ENCODE data around the gene DNAJC6.
"Not testable (repeated sequence)": the region's sequence is repeated elsewhere in the genome, so short reads cannot be mapped to it uniquely, and the experiment has no call there.

Gene DNAJC6

GRCh38 chr1:65360648-65361047 is 51.3 kb downstream of the DNAJC6 start:
- DNase-seq = no peak

GRCh38 chr1:65362545-65362944 is 53.2 kb downstream of the DNAJC6 start:
- DNase-seq = no peak

GRCh38 chr1:65363484-65363883 is 54.1 kb downstream of the DNAJC6 start:
- no peak for DNase-seq

DNA sequence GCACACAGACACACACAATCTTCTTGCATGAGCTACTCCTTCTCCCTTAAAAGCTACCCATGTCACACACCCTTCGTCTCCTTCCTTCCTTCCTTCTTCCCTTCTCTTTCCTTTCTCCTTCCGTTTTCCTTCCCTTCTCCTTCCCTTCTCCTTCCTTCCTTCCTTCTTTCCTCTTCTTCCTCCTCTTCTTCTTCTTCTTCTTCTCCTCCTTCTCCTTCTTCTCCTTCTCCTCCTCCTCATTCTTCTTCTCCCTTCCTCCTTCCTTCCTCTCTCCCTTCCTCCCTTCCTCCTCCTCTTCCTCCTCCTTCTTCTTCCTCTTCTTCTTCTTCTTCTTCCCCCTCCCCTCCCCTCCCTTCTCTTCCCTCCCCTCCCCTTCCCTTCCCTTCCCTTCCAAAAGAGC is 59.1 kb downstream of the DNAJC6 start:
- DNase-seq = no peak

- DNase-seq = no peak
Measured at GRCh38 chr1:65371544-65371943, 62.2 kb downstream of the DNAJC6 start.

GRCh38 chr1:65372557-65372956 is 63.2 kb downstream of the DNAJC6 start:
- DNase-seq = no peak

- DNase-seq = no peak
Measured at GRCh38 chr1:65377496-65378246, 68.3 kb downstream of the DNAJC6 start.

GRCh38 chr1:65378247-65378946 is 69.1 kb downstream of the DNAJC6 start:
- DNase-seq = no peak

DNA sequence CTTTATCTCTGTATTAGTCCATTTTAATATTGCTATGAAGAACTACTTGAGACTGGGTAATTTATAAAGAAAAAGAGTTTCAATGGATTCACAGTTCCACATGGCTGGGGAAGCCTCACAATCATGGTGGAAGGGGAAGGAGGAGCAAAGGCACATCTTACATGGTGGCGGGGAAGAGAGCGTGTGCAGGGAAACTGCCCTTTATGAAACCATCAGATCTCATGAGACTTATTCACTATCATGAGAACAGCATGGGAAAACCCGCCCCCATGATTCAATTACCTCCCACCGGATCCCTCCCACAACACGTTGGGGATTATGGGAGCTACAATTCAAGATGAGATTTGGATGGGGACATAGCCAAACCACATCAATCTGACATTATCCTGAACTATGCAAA is 75.1 kb downstream of the DNAJC6 start:
- DNase-seq = not testable (repeated sequence)

DNA sequence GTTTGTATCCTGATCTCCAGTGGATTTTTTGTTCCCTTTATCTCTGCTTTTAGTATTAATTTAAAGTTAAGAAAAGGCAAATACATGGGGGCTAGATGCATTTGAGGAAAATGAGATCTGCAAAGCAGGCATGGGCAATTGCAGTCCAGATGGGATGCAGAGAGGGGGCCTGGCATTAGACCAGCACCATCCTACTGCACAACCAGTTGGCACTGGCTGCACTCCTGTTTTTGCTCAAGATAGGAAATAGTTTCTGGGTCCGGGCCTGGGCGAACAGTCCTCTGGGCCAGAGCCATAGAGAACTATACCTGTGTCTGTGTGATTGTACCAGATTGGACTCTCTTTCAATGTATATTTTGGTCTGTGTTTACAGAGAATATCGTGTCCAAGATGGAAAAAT is 77.1 kb downstream of the DNAJC6 start:
- DNase-seq = no peak

DNA sequence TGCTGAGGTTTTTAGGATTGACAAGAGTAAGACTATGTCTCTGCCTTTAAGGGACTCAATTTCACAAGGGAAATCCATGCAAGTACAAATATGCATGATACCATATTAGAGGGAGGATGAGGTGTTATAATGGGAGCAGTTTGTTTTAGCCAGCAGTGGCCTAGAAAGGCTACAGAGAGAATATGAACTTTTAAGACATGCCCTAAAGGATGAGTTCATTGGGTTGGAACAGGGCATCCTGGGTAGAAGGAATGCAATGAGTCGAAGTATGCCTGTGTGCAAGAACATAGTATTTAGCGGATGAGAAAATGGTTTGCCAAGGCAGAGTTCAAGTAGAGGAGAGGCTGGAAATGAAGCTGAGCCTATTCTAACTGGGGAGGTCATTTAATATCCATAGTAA is 78.5 kb downstream of the DNAJC6 start:
- no peak for DNase-seq

GRCh38 chr1:65388908-65389695 is 79.8 kb downstream of the DNAJC6 start:
- no peak for DNase-seq

- DNase-seq = no peak
Measured at GRCh38 chr1:65392497-65392896, 83.2 kb downstream of the DNAJC6 start.

DNA sequence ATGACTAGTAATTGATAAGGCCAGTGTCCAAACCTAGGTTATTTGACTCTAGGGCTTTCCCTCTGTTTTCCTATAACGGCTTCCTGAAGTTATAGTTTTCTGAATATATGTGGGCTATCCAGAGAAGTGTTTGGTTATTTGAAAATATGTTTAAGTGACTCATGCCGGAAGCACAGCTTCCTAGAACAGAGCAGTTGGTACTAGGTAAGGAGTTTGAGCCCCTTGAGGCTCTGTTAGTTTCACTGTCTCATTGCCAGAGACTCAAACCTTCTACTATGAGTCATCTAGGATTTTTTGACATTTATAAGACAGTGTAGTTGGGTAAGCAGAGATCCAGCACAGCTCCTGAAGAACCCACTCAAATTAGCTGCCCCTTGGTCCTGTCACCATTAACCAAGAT is 84.0 kb downstream of the DNAJC6 start:
- DNase-seq = no peak

DNA sequence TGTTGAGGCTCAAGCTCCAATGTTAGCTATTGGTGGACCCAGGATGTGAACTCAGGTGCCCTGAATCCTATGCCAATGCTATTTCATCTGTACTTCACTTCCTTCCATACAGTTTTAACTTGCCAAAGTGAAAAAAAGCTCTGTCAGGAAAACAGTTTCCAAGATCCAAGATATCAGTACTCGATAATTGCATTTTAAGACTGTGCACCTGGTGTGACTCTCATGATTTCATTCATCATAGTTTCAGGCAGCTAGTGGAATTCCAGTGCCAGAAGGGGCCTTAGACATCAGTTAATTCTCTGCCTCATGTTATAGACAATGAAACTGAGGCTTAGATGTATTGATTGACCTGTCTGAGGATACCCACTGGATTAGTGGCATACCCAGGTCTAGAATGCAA is 84.6 kb downstream of the DNAJC6 start:
- DNase-seq = no peak

GRCh38 chr1:65395887-65396612 is 86.7 kb downstream of the DNAJC6 start:
- DNase-seq = no peak

DNA sequence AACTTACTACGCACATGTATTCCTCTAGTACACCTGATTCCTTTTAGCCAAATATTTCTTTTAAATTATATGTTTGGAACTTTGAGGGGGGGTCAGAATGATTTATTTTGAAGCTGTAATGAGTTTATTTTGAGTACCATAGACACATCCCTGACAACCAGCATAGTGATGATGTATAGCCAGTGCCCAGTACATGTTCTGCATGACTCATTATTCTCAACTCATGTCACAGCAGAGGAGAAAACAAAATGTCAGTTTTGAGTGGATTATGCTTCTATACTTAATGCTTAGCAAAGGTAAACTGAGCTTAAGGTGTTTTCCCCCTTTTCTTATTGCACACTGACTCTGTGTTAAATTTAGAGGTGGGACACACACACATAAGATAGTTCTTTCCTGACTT is 88.7 kb downstream of the DNAJC6 start:
- DNase-seq = no peak

DNA sequence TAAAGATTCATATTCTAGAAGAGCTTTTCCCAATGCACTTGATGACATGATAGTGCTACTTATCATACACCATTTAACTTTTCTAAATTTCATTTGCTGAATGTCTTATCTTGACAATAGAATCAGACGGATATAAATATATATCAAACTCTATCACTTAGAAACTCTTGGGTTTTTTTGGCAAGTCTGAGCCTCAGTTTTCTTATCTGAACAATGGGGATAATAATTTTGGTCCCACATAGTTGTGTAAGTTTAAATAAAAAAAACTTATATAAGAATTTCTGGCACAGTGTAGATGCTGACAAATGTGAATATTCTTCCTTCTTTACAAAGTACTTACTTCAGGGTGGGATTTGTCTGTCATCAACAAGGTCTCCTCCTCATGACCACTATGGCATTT is 89.7 kb downstream of the DNAJC6 start:
- DNase-seq = no peak

GRCh38 chr1:65401612-65402011 is 92.3 kb downstream of the DNAJC6 start:
- no peak for DNase-seq

- no peak for DNase-seq
Measured at GRCh38 chr1:65404941-65405340, 95.6 kb downstream of the DNAJC6 start.

- no peak for DNase-seq
Measured at GRCh38 chr1:65407877-65408276, 98.5 kb downstream of the DNAJC6 start.

DNA sequence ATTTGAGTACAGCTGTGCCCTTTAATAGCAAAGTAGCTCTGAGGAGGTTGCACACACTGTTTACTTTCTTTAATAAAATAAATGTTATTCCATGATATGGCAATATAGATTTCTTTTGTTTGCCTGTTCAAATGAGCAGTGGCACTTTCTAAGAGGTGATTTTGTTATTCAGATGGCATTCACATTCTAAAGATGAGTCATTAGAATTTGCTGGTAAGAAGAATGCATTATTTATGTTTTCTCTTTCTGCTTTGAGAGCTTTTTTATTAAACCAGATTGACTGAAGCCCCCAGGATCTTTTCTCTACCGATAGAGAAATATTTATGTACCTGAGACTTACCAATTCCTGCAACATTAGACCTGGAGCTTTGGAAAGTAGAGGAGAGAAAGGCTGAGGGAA is 100.0 kb downstream of the DNAJC6 start:
- no peak for DNase-seq

GRCh38 chr1:65409816-65410326 is 100.5 kb downstream of the DNAJC6 start:
- DNase-seq = no peak

Measured in right forelimb (tissue), 1 donor.